HepG2 (cell line): ENCODE data around the gene EDEM3. TPM values are rescaled to one million over a fixed set of nuclear protein-coding genes. Genes with fewer than 3 reads are reported as not detected.

ENCODE experiments used
- ATAC-seq: fragments of 200-7000 bp; cut with Tn5 transposase; 3 replicates; pipeline ENCODE4 v1.9.1; 2020; ENCODE audit warnings: mild to moderate bottlenecking, moderate library complexity
- BruUV-seq: library from RNA; stranded (reverse); fragments of 400-500 nt; replicated peaks from 2 replicates; lab custom pipeline; 2021; lab: Mats Ljungman, UMichigan
- CTCF ChIA-PET: fragments of 300-600 bp; formaldehyde crosslinking; extraction: SDS; loops from one replicate; lab custom pipeline; 2021; ENCODE audit warnings: low total read pairs, inconsistent platforms, low intra/inter-chr PET ratio; lab: Yijun Ruan, JAX
- POLR2A ChIA-PET: fragments of 350-600 bp; sonication (Branson Sonifier 250); formaldehyde crosslinking; loops from one replicate; lab custom pipeline; 2020; ENCODE audit warnings: antibody characterized with exemption, inconsistent platforms; lab: Yijun Ruan, JAX
- DNase-seq: peaks from one replicate; pipeline ENCODE4 v3.0.0-alpha.2; 2015; ENCODE audit warnings: low spot score
- FAIRE-seq: peaks from 3 replicates; lab custom pipeline; 2011; peaks lifted over from hg19 to GRCh38; lab: Jason Lieb, UNC
- H2AFZ ChIP-seq: one replicate; pipeline ENCODE4 v1.6.1; 2011; ENCODE audit warnings: low read length, inconsistent platforms
- H3K27ac ChIP-seq: fragments of 300-600 bp; 3 replicates; pipeline ENCODE4 v1.8.0; 2011; ENCODE audit warnings: mixed run types, mild to moderate bottlenecking, mixed read lengths, low read length, inconsistent platforms; ENCODE audit not compliant: insufficient read depth; ENCODE audit errors: extremely low read length
- H3K27me3 ChIP-seq, 2 experiments: fragments of 200-600 bp in 1 of 2; 2 replicates in 1 of 2; 3 replicates in 1 of 2; pipeline versions ENCODE4 v1.6.0 to v1.8.0; 2011; ENCODE audit warnings: low read length in 2 of 2, mild to moderate bottlenecking in 2 of 2, moderate library complexity in 2 of 2, inconsistent platforms in 1 of 2; ENCODE audit not compliant: insufficient read depth in 2 of 2, control insufficient read depth in 1 of 2
- H3K36me3 ChIP-seq, 2 experiments: fragments of 200-600 bp in 1 of 2; replicated peaks in 1 of 2; 2 replicates in 1 of 2; 3 replicates in 1 of 2; pipeline versions ENCODE4 v1.5.1 to v1.8.0; 2011; ENCODE audit warnings: low read length in 2 of 2, inconsistent platforms in 1 of 2; ENCODE audit not compliant: insufficient read depth in 2 of 2, control insufficient read depth in 1 of 2
- H3K4me1 ChIP-seq: 2 replicates; pipeline ENCODE4 v1.5.1; 2012; ENCODE audit warnings: low read length, inconsistent platforms; ENCODE audit not compliant: insufficient read depth
- H3K4me2 ChIP-seq: 2 replicates; pipeline ENCODE4 v1.6.0; 2011; ENCODE audit warnings: low read depth, low read length, inconsistent platforms
- H3K4me3 ChIP-seq, 3 experiments: fragments of 200-600 bp in 1 of 3; sonication (generic), shearing (Covaris generic) in 1 of 3; replicated peaks in 1 of 3; 2 replicates each; pipeline ENCODE4 v1.5.1; 2011 to 2016; ENCODE audit warnings: low read length in 3 of 3, inconsistent platforms in 2 of 3, low read depth in 2 of 3, mild to moderate bottlenecking in 2 of 3, control low read depth in 1 of 3, mixed read lengths in 1 of 3; ENCODE audit not compliant: insufficient read depth in 1 of 3
- H3K79me2 ChIP-seq: one replicate; pipeline ENCODE4 v1.6.1; 2011; ENCODE audit warnings: low read length, inconsistent platforms; ENCODE audit not compliant: insufficient read depth
- H3K9ac ChIP-seq: 2 replicates; pipeline ENCODE4 v1.6.0; 2011; ENCODE audit warnings: mild to moderate bottlenecking, low read depth, low read length, inconsistent platforms; ENCODE audit not compliant: insufficient read depth
- H3K9me3 ChIP-seq: 2 replicates; pipeline ENCODE4 v1.5.1; 2012; ENCODE audit warnings: mild to moderate bottlenecking, low read length
- H4K20me1 ChIP-seq: 2 replicates; pipeline ENCODE4 v1.6.0; 2011; ENCODE audit warnings: inconsistent platforms, mild to moderate bottlenecking, low read length, moderate library complexity; ENCODE audit not compliant: insufficient read depth
- ATF2 ChIP-seq: sonication (generic); formaldehyde crosslinking; IDR thresholded peaks from 2 replicates; pipeline ENCODE4 v1.4.0; 2020; ENCODE audit warnings: missing genetic modification reagents
- FOXA1 ChIP-seq, 2 experiments: fragments of 450-650 bp in 1 of 2; sonication (generic) in 1 of 2; formaldehyde crosslinking in 1 of 2; IDR thresholded peaks; 2 replicates each; pipeline versions ENCODE4 v1.4.0 to v1.6.1; 2016 to 2020; ENCODE audit warnings: missing genetic modification reagents in 1 of 2
- KLF11 ChIP-seq: IDR thresholded peaks from 2 replicates; pipeline ENCODE4 v1.6.1; 2016; ENCODE audit warnings: missing compliant biosample characterization
- NONO ChIP-seq, 2 experiments: fragments of 450-650 bp in 1 of 2; sonication (generic) in 1 of 2; formaldehyde crosslinking in 1 of 2; IDR thresholded peaks in 1 of 2; conservative IDR thresholded peaks in 1 of 2; 2 replicates each; pipeline versions ENCODE4 v1.6.1 to v1.8.0; 2017 to 2022; ENCODE audit warnings: mild to moderate bottlenecking in 1 of 2, missing genetic modification reagents in 1 of 2, moderate library complexity in 1 of 2
- PAWR ChIP-seq: sonication (generic); formaldehyde crosslinking; IDR thresholded peaks from 2 replicates; pipeline ENCODE4 v1.4.0; 2020; ENCODE audit warnings: missing genetic modification reagents, mild to moderate bottlenecking, borderline replicate concordance
- PAXIP1 ChIP-seq: sonication (generic); formaldehyde crosslinking; conservative IDR thresholded peaks from 2 replicates; pipeline ENCODE4 v1.4.0; 2020; ENCODE audit warnings: mild to moderate bottlenecking, missing genetic modification reagents, moderate library complexity
- PPARG ChIP-seq: conservative IDR thresholded peaks from 2 replicates; pipeline ENCODE4 v1.6.1; 2016; ENCODE audit warnings: missing biosample characterization, missing genetic modification reagents
- SAP130 ChIP-seq: IDR thresholded peaks from 2 replicates; pipeline ENCODE4 v1.6.1; 2016; ENCODE audit warnings: low read depth
- SMAD3 ChIP-seq: sonication (generic); formaldehyde crosslinking; IDR thresholded peaks from 2 replicates; pipeline ENCODE4 v1.4.0; 2020; ENCODE audit warnings: missing genetic modification reagents
- ZBTB39 ChIP-seq: sonication (generic); formaldehyde crosslinking; IDR thresholded peaks from 2 replicates; pipeline ENCODE4 v1.5.0; 2020; ENCODE audit warnings: missing genetic modification reagents
- ZMAT5 ChIP-seq: sonication (generic); formaldehyde crosslinking; IDR thresholded peaks from 2 replicates; pipeline ENCODE4 v1.5.0; 2020; ENCODE audit warnings: mild to moderate bottlenecking, low read depth, missing genetic modification reagents, borderline replicate concordance
- ZNF639 ChIP-seq: conservative IDR thresholded peaks from 2 replicates; pipeline ENCODE4 v1.6.1; 2018; ENCODE audit warnings: missing genetic modification reagents
- ZNF784 ChIP-seq: sonication (generic); formaldehyde crosslinking; IDR thresholded peaks from 2 replicates; pipeline ENCODE4 v1.5.1; 2020; ENCODE audit warnings: missing genetic modification reagents, mild to moderate bottlenecking, borderline replicate concordance
- WGBS: methylation state at CpG from one replicate; pipeline ENCODE4 v1.1.6; 2017; ENCODE audit warnings: low lambda C conversion rate; 5-methylcytosine and 5-hydroxymethylcytosine counted together
- in situ Hi-C: cut with HindIII; loops from 2 replicates; pipeline ENCODE4 v1.10.0; 2017; ENCODE audit warnings: low pct_unique_long_range_greater_than_20kb; ENCODE audit not compliant: extremely low pct_ligation_motif_present
- intact Hi-C: fragments of 100-400 bp; cut with micrococcal nuclease; formaldehyde crosslinking; loops from one replicate; pipeline ENCODE4 v1.10.0; 2022; ENCODE audit not compliant: unreplicated experiment
- polyA plus RNA-seq, 8 experiments: library from polyadenylated mRNA; depleted of rRNA in 3 of 8; stranded (reverse) in 7 of 8; unstranded in 1 of 8; fragments of >200 nt; fragmentation: Illumina TruSeq in 4 of 8; extraction: Trizol in 4 of 8; gene quantifications; 2 replicates each; pipeline versions ENCODE4 v1.2.1 to v1.2.3, GENCODE V29; 2011 to 2016; ENCODE audit warnings: low read depth in 4 of 8, missing spikeins in 1 of 8, mixed read lengths in 1 of 8; ENCODE audit not compliant: insufficient read depth in 1 of 8
- total RNA-seq, 5 experiments: library from RNA; depleted of rRNA; stranded (reverse); fragments of >200 nt; fragmentation: Illumina TruSeq; extraction: Trizol; gene quantifications; 2 replicates each; pipeline ENCODE4 v1.2.3, GENCODE V29; 2016; ENCODE audit warnings: low read depth in 1 of 5

The EDEM3 gene
- total and polyA plus RNA-seq, 2 of the 13 experiments (the other 11 are each of a cell fraction or from before 2014, with no cell fraction given) = 13.1 to 18.2 TPM

- TF ChIP-seq SMAD3 (no peak), NONO (IDR thresholded peaks at IDR 0.05) (no peak), NONO (CRISPR knock-in tag; conservative IDR thresholded peaks at IDR 0.05) (no peak), ATF2 (CRISPR knock-in tag) (no peak), KLF11 (CRISPR knock-in tag) (no peak), ZBTB39 (no peak), ZMAT5 (CRISPR knock-in tag) (no peak)
These were observed 5.0 kb upstream of the EDEM3 start (continued) for GRCh38 chr1:184759651-184760050.

GRCh38 chr1:184759112-184759511 is 4.5 kb upstream of the EDEM3 start:
- Histone ChIP-seq H3K4me1 (peaks cover 29% of the 10 kb centered on the region), H3K27ac (no peak overlapping the region), H3K4me3 (no peak overlapping the region), H4K20me1 (no peaks in the 10 kb centered on the region), H3K9me3 (no peaks in the 10 kb centered on the region), H3K27me3 (no peaks in the 10 kb centered on the region), H3K4me2 (peak overlapping the region; percentile 40), H3K36me3 (no peaks in the 10 kb centered on the region), H3K9ac (no peak overlapping the region), H2AFZ (no peak overlapping the region), H3K79me2 (no peaks in the 10 kb centered on the region)
- WGBS = 50% methylated on average over 1 of the region's 1 CpG
- in situ Hi-C loops (no loop called here), intact Hi-C loops (no loop called here)
- POLR2A ChIA-PET = no interaction called here
- DNase-seq (peak; percentile 24), ATAC-seq (no peak), FAIRE-seq (no peak)
- CTCF ChIA-PET = no interaction called here
- BruUV-seq = no TSS peak
- no peak for TF ChIP-seq PAWR (CRISPR knock-in tag)
- TF ChIP-seq SAP130 (CRISPR knock-in tag) = peak; percentile 37; the same call in 1 of the 2 replicates
- TF ChIP-seq FOXA1 (IDR thresholded peaks at IDR 0.05) = no peak
- TF ChIP-seq FOXA1 (CRISPR knock-in tag; IDR thresholded peaks at IDR 0.05) = peak; percentile 76
- no peak for TF ChIP-seq ZNF639 (CRISPR knock-in tag)
- peak; percentile 59; the same call in 1 of the 2 replicates for TF ChIP-seq PPARG (CRISPR knock-in tag)
- TF ChIP-seq PAXIP1 (CRISPR knock-in tag) = peak; percentile 57
- TF ChIP-seq ZNF784 (CRISPR knock-in tag) = no peak
